A549 (cell line): ENCODE measurements around the gene CACNA2D4. TPM values are rescaled to one million over a fixed set of nuclear protein-coding genes. Genes with fewer than 3 reads are reported as not detected.

ENCODE experiments used
- ATAC-seq, 2 experiments: fragments of 200-7000 bp in 1 of 2; fragments of >200 bp in 1 of 2; cut with Nextera tagmentation in 1 of 2; cut with Tn5 transposase in 1 of 2; 3 replicates each; pipeline versions ENCODE4 v1.8.0 to v1.9.1; 2018 to 2020; ENCODE audit warnings: mild to moderate bottlenecking in 1 of 2, moderate library complexity in 1 of 2
- CTCF ChIA-PET: fragments of 300-600 bp; sonication (Branson Sonifier 250); formaldehyde crosslinking; extraction: SDS; loops from one replicate; lab custom pipeline; 2021; ENCODE audit warnings: antibody characterized with exemption, inconsistent platforms; lab: Yijun Ruan, JAX
- POLR2A ChIA-PET: fragments of 350-600 bp; formaldehyde crosslinking; extraction: SDS; loops from one replicate; lab custom pipeline; 2021; ENCODE audit warnings: antibody characterized with exemption, inconsistent platforms; lab: Yijun Ruan, JAX
- DNase-seq, 2 experiments: peaks; one replicate each; pipeline versions ENCODE4 v3.0.0 to v3.0.0-alpha.2; 2011 to 2016; ENCODE audit warnings: low read depth in 1 of 2, low spot score in 1 of 2
- FAIRE-seq: peaks from 2 replicates; lab custom pipeline; 2011; peaks lifted over from hg19 to GRCh38; lab: Jason Lieb, UNC
- H3K27ac ChIP-seq, 2 experiments: fragments of >200 bp; sonication (Bioruptor Twin); formaldehyde crosslinking; 3 replicates each; pipeline ENCODE4 v1.5.1; 2016 to 2017
- H3K4me1 ChIP-seq: fragments of >200 bp; sonication (Bioruptor Twin); formaldehyde crosslinking; 3 replicates; pipeline ENCODE4 v1.6.1; 2016
- H3K4me2 ChIP-seq: fragments of >200 bp; sonication (Bioruptor Twin); formaldehyde crosslinking; 3 replicates; pipeline ENCODE4 v1.6.1; 2016
- H3K4me3 ChIP-seq: fragments of >200 bp; sonication (Bioruptor Twin); formaldehyde crosslinking; 3 replicates; pipeline ENCODE4 v1.5.1; 2016
- H3K9me3 ChIP-seq: fragments of >200 bp; sonication (Bioruptor Twin); formaldehyde crosslinking; 3 replicates; pipeline ENCODE4 v1.6.1; 2016
- CEBPB ChIP-seq, 2 experiments: fragments of >200 bp in 1 of 2; sonication (Bioruptor Twin) in 1 of 2; formaldehyde crosslinking in 1 of 2; IDR thresholded peaks; 2 replicates each; pipeline ENCODE4 v1.6.1; 2012 to 2016
- CHD2 ChIP-seq: fragments of 150-350 bp; IDR thresholded peaks from 2 replicates; pipeline ENCODE4 v1.6.1; 2014; ENCODE audit warnings: low read length; ENCODE audit not compliant: partially characterized antibody
- EP300 ChIP-seq, 2 experiments: fragments of >200 bp; sonication (Bioruptor Twin); formaldehyde crosslinking; IDR thresholded peaks; 2 replicates in 1 of 2; 3 replicates in 1 of 2; pipeline ENCODE4 v1.6.1; 2016 to 2017
- FOSB ChIP-seq: fragments of 250-450 bp; sonication (Bioruptor Pico); IDR thresholded peaks from 2 replicates; pipeline ENCODE4 v1.5.0; 2020; ENCODE audit warnings: mild to moderate bottlenecking, moderate library complexity
- FOXS1 ChIP-seq: fragments of 250-450 bp; sonication (Bioruptor Pico); IDR thresholded peaks from 2 replicates; pipeline ENCODE4 v1.5.0; 2020; ENCODE audit warnings: mild to moderate bottlenecking, moderate library complexity
- GATA3 ChIP-seq: IDR thresholded peaks from 2 replicates; pipeline ENCODE4 v1.6.1; 2012; ENCODE audit warnings: borderline replicate concordance
- HOXA7 ChIP-seq: fragments of 250-450 bp; sonication (Bioruptor Pico); IDR thresholded peaks from 2 replicates; pipeline ENCODE4 v1.5.0; 2020; ENCODE audit warnings: mild to moderate bottlenecking, moderate library complexity
- HOXB13 ChIP-seq: fragments of 250-450 bp; sonication (Bioruptor Pico); IDR thresholded peaks from 2 replicates; pipeline ENCODE4 v1.5.0; 2020; ENCODE audit warnings: low read depth, mild to moderate bottlenecking, moderate library complexity
- JUNB ChIP-seq: fragments of >200 bp; sonication (Bioruptor Twin); formaldehyde crosslinking; IDR thresholded peaks from 2 replicates; pipeline ENCODE4 v1.6.1; 2016
- KDM1A ChIP-seq: fragments of 200-600 bp; sonication (generic); IDR thresholded peaks from 2 replicates; pipeline ENCODE4 v1.6.1; 2016; ENCODE audit warnings: low read depth, mild to moderate bottlenecking
- KDM5A ChIP-seq: fragments of 200-600 bp; sonication (generic); IDR thresholded peaks from 2 replicates; pipeline ENCODE4 v1.6.1; 2016; ENCODE audit warnings: antibody characterized with exemption, mild to moderate bottlenecking
- MAFK ChIP-seq: fragments of 450-650 bp; IDR thresholded peaks from 2 replicates; pipeline ENCODE4 v1.6.1; 2014; ENCODE audit not compliant: partially characterized antibody
- MAZ ChIP-seq: fragments of 150-350 bp; IDR thresholded peaks from 2 replicates; pipeline ENCODE4 v1.6.1; 2014; ENCODE audit warnings: antibody characterized with exemption, low read depth, low read length, borderline replicate concordance
- MYC ChIP-seq: IDR thresholded peaks from 2 replicates; pipeline ENCODE4 v1.6.1; 2012; ENCODE audit warnings: mild to moderate bottlenecking, inconsistent platforms, low read length, improper control_type of control experiment, borderline replicate concordance
- NFE2L2 ChIP-seq: fragments of 150-350 bp; conservative IDR thresholded peaks from 2 replicates; pipeline ENCODE4 v1.6.1; 2014; ENCODE audit warnings: low read length
- NR3C1 ChIP-seq: fragments of >200 bp; sonication (Bioruptor Twin); formaldehyde crosslinking; IDR thresholded peaks from 3 replicates; pipeline ENCODE4 v1.6.1; 2017
- POLR2AphosphoS2 ChIP-seq: conservative IDR thresholded peaks from 2 replicates; pipeline ENCODE4 v1.6.1; 2012; ENCODE audit warnings: low read length, improper control_type of control experiment, inconsistent platforms
- RAD21 ChIP-seq, 2 experiments: fragments of >200 bp in 1 of 2; sonication (Bioruptor Twin) in 1 of 2; formaldehyde crosslinking in 1 of 2; IDR thresholded peaks in 1 of 2; conservative IDR thresholded peaks in 1 of 2; 2 replicates in 1 of 2; 3 replicates in 1 of 2; pipeline ENCODE4 v1.6.1; 2012 to 2018; ENCODE audit warnings: inconsistent platforms in 1 of 2
- RFX5 ChIP-seq: fragments of 450-650 bp; IDR thresholded peaks from 2 replicates; pipeline ENCODE4 v1.7.1; 2014; ENCODE audit warnings: antibody characterized with exemption, mild to moderate bottlenecking, moderate library complexity
- SMC3 ChIP-seq: fragments of >200 bp; sonication (Bioruptor Twin); formaldehyde crosslinking; IDR thresholded peaks from 3 replicates; pipeline ENCODE4 v1.6.1; 2018; ENCODE audit warnings: inconsistent platforms
- TP53 ChIP-seq: fragments of 250-450 bp; sonication (Bioruptor Pico); IDR thresholded peaks from 2 replicates; pipeline ENCODE4 v1.5.0; 2021; ENCODE audit warnings: mild to moderate bottlenecking, moderate library complexity
- ZC3H11A ChIP-seq: fragments of 450-650 bp; IDR thresholded peaks from 2 replicates; pipeline ENCODE4 v1.6.1; 2014; ENCODE audit warnings: antibody characterized with exemption, mild to moderate bottlenecking
- ZFP36 ChIP-seq: fragments of 450-650 bp; IDR thresholded peaks from 2 replicates; pipeline ENCODE4 v1.6.1; 2014; ENCODE audit warnings: borderline replicate concordance; ENCODE audit not compliant: partially characterized antibody
- ZSCAN20 ChIP-seq: fragments of 250-450 bp; sonication (Bioruptor Pico); IDR thresholded peaks from 2 replicates; pipeline ENCODE4 v1.8.0; 2022; ENCODE audit warnings: mild to moderate bottlenecking, moderate library complexity
- WGBS: methylation state at CpG from one replicate; pipeline ENCODE4 v1.1.6; 2017; ENCODE audit errors: missing lambda C conversion rate; 5-methylcytosine and 5-hydroxymethylcytosine counted together
- polyA plus RNA-seq, 4 experiments: library from polyadenylated mRNA; depleted of rRNA in 3 of 4; stranded (reverse); fragments of >200 nt; fragmentation: RNase III in 1 of 4; extraction: RNeasy Plus Mini Kit Qiagen cat#74134 plus additional on column Dnase treatment in 1 of 4; gene quantifications; 2 replicates in 3 of 4; 3 replicates in 1 of 4; pipeline ENCODE4 v1.2.3, GENCODE V29; 2011 to 2017
- TF ChIP-seq, protein P1 (sequence below): fragments of 250-450 bp; sonication (Bioruptor Pico); IDR thresholded peaks from 2 replicates; pipeline ENCODE4 v1.5.0; 2020; ENCODE audit warnings: low read depth, mild to moderate bottlenecking, moderate library complexity
- TF ChIP-seq, protein P2 (sequence below): fragments of 250-450 bp; sonication (Bioruptor Pico); IDR thresholded peaks from 2 replicates; pipeline ENCODE4 v1.5.0; 2021; ENCODE audit warnings: mild to moderate bottlenecking, moderate library complexity, borderline replicate concordance
- TF ChIP-seq, protein P3 (sequence below): fragments of 150-350 bp; IDR thresholded peaks from 2 replicates; pipeline ENCODE4 v1.6.1; 2014; ENCODE audit warnings: low read depth, mild to moderate bottlenecking, low read length

CACNA2D4 gene
- polyA plus RNA-seq, 2 of the 4 experiments (the other 2 are of a cell fraction), result not detected

- H3K9me3 ChIP-seq, result no peaks in the 10 kb centered on the region
- POLR2A ChIA-PET, result no interaction called here
- no peaks in the 10 kb centered on the region for H3K4me1 ChIP-seq
- WGBS, result 42% methylated on average over 17 of the region's 18 CpGs
- TF ChIP-seq MYC (no peak), NFE2L2 (no peak), TP53 (CRISPR knock-in tag) (no peak)
- TF ChIP-seq, all 56 proteins: peak for 0
- Histone ChIP-seq H3K4me2 (no peak overlapping the region), H3K4me3 (no peak overlapping the region), H3K27ac (no peak overlapping the region)
- FAIRE-seq, result no peak
- CTCF ChIA-PET, result interaction anchor here (1.6 to 2.1 kb wide), 2 partner anchors 15 to 97 kb away, joined by 4 to 7 read pairs; no protein-coding TSS in a partner anchor
- ATAC-seq, result no peak
- DNase-seq, result no peak
These were observed 76.1 kb downstream of the CACNA2D4 start for GRCh38 chr12:1842183-1842904.

DNA sequence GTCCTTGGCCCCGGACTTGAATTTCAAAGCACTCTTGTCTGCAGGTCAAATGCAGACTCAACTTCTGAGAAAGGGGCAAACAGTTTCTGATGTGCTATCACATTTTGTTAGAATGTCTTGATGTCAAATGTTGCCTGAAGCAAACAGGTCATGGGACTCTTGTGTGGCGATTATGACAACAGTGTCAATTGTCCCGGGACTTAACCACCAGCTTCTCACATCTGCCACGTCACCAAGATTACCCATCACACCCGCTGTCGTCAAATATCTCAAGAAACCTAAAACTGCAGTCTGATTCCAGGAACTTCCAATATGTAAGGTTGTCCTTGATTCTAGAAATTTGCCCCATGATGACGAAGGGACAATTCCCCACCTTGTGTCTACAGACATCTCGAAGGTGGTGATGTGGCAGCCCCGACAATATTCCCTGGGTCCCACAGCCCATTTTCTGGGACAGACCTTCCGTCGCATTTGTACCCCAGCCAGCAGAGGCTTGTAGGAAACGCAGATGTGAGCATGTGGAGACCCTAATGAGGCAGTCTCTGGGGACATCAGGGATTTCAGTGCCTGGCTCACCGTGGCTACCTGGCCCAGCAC is 76.8 kb downstream of the CACNA2D4 start:
- ChIA-PET CTCF (no interaction called here), POLR2A (no interaction called here)
- Histone ChIP-seq H3K4me1 (no peaks in the 10 kb centered on the region), H3K27ac (no peak overlapping the region), H3K4me2 (no peak overlapping the region), H3K9me3 (no peaks in the 10 kb centered on the region), H3K4me3 (no peak overlapping the region)
- ATAC-seq (no peak), FAIRE-seq (no peak), DNase-seq (no peak)
- 52% methylated on average over 13 of the region's 13 CpGs for WGBS
- TF ChIP-seq, protein P1, sequence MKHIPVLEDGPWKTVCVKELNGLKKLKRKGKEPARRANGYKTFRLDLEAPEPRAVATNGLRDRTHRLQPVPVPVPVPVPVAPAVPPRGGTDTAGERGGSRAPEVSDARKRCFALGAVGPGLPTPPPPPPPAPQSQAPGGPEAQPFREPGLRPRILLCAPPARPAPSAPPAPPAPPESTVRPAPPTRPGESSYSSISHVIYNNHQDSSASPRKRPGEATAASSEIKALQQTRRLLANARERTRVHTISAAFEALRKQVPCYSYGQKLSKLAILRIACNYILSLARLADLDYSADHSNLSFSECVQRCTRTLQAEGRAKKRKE, result no peak
- TF ChIP-seq MAFK, result no peak
- TF ChIP-seq ZC3H11A, result no peak
- TF ChIP-seq NR3C1, result no peak
- TF ChIP-seq POLR2AphosphoS2, result no peak
- TF ChIP-seq ZFP36, result no peak
- TF ChIP-seq, protein P2, sequence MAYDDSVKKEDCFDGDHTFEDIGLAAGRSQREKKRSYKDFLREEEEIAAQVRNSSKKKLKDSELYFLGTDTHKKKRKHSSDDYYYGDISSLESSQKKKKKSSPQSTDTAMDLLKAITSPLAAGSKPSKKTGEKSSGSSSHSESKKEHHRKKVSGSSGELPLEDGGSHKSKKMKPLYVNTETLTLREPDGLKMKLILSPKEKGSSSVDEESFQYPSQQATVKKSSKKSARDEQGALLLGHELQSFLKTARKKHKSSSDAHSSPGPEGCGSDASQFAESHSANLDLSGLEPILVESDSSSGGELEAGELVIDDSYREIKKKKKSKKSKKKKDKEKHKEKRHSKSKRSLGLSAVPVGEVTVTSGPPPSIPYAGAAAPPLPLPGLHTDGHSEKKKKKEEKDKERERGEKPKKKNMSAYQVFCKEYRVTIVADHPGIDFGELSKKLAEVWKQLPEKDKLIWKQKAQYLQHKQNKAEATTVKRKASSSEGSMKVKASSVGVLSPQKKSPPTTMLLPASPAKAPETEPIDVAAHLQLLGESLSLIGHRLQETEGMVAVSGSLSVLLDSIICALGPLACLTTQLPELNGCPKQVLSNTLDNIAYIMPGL (CRISPR knock-in tag), result no peak
- TF ChIP-seq CHD2, result no peak

DNA sequence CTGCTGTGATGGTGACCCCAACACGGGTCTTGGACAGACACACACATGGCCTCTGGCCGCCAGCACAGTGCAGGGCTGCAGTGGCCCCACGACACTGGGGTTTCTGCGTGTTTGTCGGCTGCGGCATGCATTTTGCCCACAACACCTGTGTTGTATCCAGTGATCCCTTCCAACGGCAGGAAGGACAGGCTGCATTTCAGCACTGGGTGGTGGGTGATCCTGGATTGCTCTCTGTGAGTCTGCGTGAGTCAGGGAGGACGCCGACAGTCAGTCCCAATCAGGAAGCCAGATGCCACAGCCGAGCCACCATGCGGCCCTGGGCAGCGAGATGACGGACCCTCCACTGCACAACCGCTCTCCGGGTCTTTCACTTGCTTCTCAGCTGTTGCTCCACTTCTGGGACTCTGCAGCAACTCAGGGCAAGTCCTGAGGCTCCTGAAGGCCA is 77.4 kb downstream of the CACNA2D4 start:
- ChIA-PET POLR2A (no interaction called here), CTCF (interaction anchor here (1.8 kb wide), 1 partner anchor 99 kb away, joined by 8 read pairs; no protein-coding TSS in a partner anchor)
- TF ChIP-seq, protein P3, sequence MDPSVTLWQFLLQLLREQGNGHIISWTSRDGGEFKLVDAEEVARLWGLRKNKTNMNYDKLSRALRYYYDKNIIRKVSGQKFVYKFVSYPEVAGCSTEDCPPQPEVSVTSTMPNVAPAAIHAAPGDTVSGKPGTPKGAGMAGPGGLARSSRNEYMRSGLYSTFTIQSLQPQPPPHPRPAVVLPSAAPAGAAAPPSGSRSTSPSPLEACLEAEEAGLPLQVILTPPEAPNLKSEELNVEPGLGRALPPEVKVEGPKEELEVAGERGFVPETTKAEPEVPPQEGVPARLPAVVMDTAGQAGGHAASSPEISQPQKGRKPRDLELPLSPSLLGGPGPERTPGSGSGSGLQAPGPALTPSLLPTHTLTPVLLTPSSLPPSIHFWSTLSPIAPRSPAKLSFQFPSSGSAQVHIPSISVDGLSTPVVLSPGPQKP, result no peak
- no peak for TF ChIP-seq KDM1A
- no peak for TF ChIP-seq EP300 (IDR thresholded peaks at IDR 0.05)
- TF ChIP-seq HOXB13 (CRISPR knock-in tag), result no peak
- no peak for TF ChIP-seq FOSB
- TF ChIP-seq MAZ, result no peak
- TF ChIP-seq CHD2, result no peak
- no peak for TF ChIP-seq ZSCAN20 (CRISPR knock-in tag)
- no peak for TF ChIP-seq KDM5A
- no peak for TF ChIP-seq RFX5
- TF ChIP-seq HOXA7 (CRISPR knock-in tag), result no peak
- TF ChIP-seq SMC3, result no peak
- no peak for TF ChIP-seq MAFK
- TF ChIP-seq GATA3, result no peak
- TF ChIP-seq JUNB, result no peak
- TF ChIP-seq RAD21 (conservative IDR thresholded peaks at IDR 0.05 in 1 of 2, IDR thresholded peaks at IDR 0.05 in 1 of 2), result no peak
- TF ChIP-seq POLR2AphosphoS2, result no peak
- TF ChIP-seq NFE2L2, result no peak
- TF ChIP-seq CEBPB (IDR thresholded peaks at IDR 0.05), result no peak
- no peak for TF ChIP-seq FOXS1 (CRISPR knock-in tag)
- Histone ChIP-seq H3K4me3 (no peak overlapping the region), H3K27ac (no peak overlapping the region), H3K4me2 (no peak overlapping the region), H3K9me3 (no peaks in the 10 kb centered on the region), H3K4me1 (no peaks in the 10 kb centered on the region)
- DNase-seq (no peak), FAIRE-seq (no peak), ATAC-seq (no peak)
- WGBS, result 72% methylated on average over 16 of the region's 16 CpGs
